ENCODE results near the gene FGFRL1.

The FGFRL1 gene

DNA sequence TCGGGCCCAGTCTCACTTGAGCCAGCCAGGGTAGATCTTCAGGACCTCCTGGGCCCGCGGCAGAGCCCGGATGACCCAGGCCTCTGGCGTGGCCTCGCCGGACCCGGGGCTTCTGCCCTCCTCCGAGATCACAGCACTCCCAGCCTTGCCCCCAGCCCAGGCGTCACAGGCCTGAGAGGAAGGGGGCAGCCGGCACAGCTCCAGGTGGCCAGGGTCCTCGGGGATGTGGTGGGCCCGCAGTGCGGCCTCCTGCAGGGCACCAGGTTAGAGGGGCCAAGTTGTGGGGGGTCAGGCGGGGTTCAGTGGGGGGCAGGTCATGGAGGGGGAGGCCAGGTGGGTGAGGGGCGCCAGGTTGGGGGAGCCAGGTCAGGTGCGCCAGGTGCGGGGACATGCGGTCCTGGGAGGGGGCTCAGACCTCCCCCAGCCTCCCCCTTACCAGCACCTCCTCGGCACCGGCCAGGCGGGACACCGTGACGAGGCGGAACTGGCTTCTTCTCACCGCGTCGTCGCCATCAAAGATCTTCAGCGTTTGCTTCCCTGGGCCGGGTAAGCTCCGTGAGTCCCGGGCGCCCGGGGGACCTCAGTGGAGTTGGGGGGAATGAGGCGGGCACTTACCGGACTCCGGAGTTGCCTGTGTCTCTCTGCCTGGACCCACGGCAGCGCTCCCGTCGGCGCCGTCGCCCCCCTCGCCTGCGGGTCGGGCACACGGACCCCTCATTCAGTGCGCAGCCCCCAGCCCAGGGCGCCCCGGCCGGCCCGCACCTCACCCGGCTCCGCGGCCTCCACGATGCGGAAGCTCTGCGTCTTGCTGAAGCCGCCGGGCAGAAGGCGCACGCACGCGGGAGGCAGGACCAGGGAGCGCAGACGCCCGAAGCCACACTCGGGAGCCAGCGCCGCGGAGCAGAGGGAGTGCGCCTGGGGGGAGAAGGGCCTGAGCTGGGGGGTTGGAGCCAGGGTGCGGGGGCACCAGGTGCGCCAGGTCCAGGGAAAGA lies 44.0 kb upstream of the FGFRL1 start:
- peaks cover 0 to 8% of the 10 kb centered on the region in 2 donors for H3K27me3 ChIP-seq (ENCODE audit: control insufficient read depth in 1 of 2, insufficient read depth in 2 of 2, low read length in 2 of 2)
- peaks cover 25% of the 10 kb centered on the region for H3K4me1 ChIP-seq (ENCODE audit: control insufficient read depth, insufficient read depth, low read length)
- no peaks in the 10 kb centered on the region for H3K9me3 ChIP-seq (ENCODE audit: control insufficient read depth in 2 of 2, low read length in 2 of 2)
- H3K27ac ChIP-seq (ENCODE audit: low read length): no peak overlapping the region
- H3K36me3 ChIP-seq (ENCODE audit: control insufficient read depth in 2 of 2, insufficient read depth in 2 of 2, low read length in 2 of 2): peaks cover 0 to 10% of the 10 kb centered on the region in 2 donors
- peak overlapping the region in 1 of 2 donors; percentile 40 for H3K4me3 ChIP-seq (ENCODE audit: low read length in 2 of 2)
- no peak overlapping the region for H3K9ac ChIP-seq (ENCODE audit: low read length in 2 of 2)

DNA sequence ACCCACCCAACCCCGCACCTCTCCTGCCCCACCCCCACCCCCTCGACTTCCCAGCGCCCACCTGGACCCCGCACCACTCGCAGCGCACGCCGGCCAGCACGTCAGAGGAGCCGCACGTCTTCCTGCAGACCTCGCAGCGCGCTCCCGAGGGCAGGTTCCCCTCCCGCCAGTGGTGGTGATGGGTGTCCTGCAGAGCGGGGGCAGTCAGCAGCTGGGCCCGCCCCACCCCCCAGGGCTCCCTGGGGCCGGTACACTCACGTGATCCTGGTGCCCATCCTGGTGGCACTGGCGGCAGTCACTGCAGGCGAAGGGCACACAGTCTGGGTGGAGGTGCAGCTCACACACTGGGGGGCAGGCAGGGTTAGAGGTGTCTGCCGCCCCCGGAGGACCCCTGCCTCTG lies 43.2 kb upstream of the FGFRL1 start:
- peaks cover 0 to 10% of the 10 kb centered on the region in 2 donors for H3K36me3 ChIP-seq (ENCODE audit: control insufficient read depth in 2 of 2, insufficient read depth in 2 of 2, low read length in 2 of 2)
- H3K9ac ChIP-seq (ENCODE audit: low read length in 2 of 2): no peak overlapping the region
- H3K27me3 ChIP-seq (ENCODE audit: control insufficient read depth in 1 of 2, insufficient read depth in 2 of 2, low read length in 2 of 2): peaks cover 0 to 8% of the 10 kb centered on the region in 2 donors
- peaks cover 32% of the 10 kb centered on the region for H3K4me1 ChIP-seq (ENCODE audit: control insufficient read depth, insufficient read depth, low read length)
- no peak overlapping the region for H3K27ac ChIP-seq (ENCODE audit: low read length)
- H3K4me3 ChIP-seq (ENCODE audit: low read length in 2 of 2): no peak overlapping the region
- no peaks in the 10 kb centered on the region for H3K9me3 ChIP-seq (ENCODE audit: control insufficient read depth in 2 of 2, low read length in 2 of 2)

DNA sequence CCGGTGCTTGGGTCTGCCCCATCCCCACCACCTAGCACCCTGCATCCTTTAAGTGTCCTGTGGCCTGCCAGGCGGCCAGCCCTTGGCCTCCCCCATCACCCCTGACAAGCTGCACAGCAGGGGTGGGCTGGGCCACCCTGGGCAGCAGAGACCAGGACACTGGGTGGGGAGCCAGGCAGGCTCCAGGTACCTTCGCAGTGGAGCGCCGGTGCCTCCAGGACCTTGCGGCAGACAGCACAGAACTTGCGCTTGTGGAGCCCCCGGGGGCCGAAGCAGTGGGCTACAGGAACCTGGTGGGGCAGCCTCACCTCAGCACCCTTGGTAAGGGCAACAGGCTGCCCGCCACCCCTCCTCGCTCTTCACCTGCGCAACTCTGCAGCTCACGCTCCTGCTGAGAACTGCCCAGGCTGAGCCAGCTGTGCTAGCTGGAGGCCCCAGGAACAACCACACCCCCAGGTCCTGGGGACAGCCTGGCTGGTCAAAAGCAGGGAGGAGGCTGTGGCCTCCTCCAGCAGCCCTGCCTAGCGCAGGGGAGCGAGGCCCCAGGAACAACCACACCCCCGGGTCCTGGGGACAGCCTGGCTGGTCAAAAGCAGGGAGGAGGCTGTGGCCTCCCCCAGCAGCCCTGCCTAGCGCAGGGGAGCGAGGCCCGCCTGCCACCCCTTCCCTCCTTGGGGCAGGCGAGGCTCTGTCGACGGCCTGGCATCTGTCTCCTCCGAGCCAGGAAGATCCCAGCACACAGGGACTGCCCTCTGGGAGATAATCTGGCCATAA lies 42.6 kb upstream of the FGFRL1 start:
- Histone ChIP-seq H3K27me3 (ENCODE audit: control insufficient read depth in 1 of 2, insufficient read depth in 2 of 2, low read length in 2 of 2) (peaks cover 0 to 8% of the 10 kb centered on the region in 2 donors), H3K36me3 (ENCODE audit: control insufficient read depth in 2 of 2, insufficient read depth in 2 of 2, low read length in 2 of 2) (peaks cover 0 to 10% of the 10 kb centered on the region in 2 donors), H3K9ac (ENCODE audit: low read length in 2 of 2) (no peak overlapping the region), H3K9me3 (ENCODE audit: control insufficient read depth in 2 of 2, low read length in 2 of 2) (no peaks in the 10 kb centered on the region), H3K4me3 (ENCODE audit: low read length in 2 of 2) (no peak overlapping the region), H3K27ac (ENCODE audit: low read length) (no peak overlapping the region), H3K4me1 (ENCODE audit: control insufficient read depth, insufficient read depth, low read length) (peaks cover 35% of the 10 kb centered on the region)

DNA sequence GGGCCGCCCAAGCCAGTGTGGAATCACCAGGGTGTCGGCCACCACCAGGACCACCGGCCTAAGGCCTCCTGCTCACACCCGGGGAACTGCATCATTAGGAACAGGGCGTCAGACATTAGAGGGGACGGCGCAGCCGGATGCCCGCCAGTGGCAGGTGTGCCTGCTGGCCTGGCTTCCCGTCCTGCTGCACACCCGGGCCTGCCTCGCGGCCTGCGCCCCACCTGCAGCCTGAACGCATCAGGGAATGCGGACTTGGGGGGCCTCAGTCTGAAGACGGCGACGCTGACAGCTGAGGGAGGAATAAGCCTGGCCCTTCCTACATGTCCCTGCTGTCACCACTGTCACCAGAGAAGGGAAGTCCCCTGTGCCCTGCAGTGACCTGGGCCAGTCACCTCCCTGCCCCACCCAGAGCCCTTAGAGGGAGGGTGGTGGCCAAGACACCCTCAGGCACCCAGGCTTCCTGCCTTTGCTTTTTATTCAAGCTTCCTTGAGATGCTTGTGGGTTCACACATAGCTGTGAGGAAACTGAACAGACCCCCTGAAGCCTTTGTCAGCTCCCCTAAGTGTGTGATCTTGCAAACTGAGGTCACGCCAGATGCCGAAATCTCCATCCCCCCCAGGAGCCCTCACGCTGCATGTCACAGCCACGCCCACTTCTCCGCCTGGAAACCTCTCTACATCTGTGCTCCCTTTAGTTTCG lies 41.2 kb upstream of the FGFRL1 start:
- Histone ChIP-seq H3K9me3 (ENCODE audit: control insufficient read depth in 2 of 2, low read length in 2 of 2) (no peaks in the 10 kb centered on the region), H3K9ac (ENCODE audit: low read length in 2 of 2) (no peak overlapping the region), H3K4me1 (ENCODE audit: control insufficient read depth, insufficient read depth, low read length) (peaks cover 37% of the 10 kb centered on the region), H3K27ac (ENCODE audit: low read length) (no peak overlapping the region), H3K4me3 (ENCODE audit: low read length in 2 of 2) (no peak overlapping the region), H3K27me3 (ENCODE audit: control insufficient read depth in 1 of 2, insufficient read depth in 2 of 2, low read length in 2 of 2) (peaks cover 0 to 8% of the 10 kb centered on the region in 2 donors), H3K36me3 (ENCODE audit: control insufficient read depth in 2 of 2, insufficient read depth in 2 of 2, low read length in 2 of 2) (peaks cover 0 to 8% of the 10 kb centered on the region in 2 donors)

DNA sequence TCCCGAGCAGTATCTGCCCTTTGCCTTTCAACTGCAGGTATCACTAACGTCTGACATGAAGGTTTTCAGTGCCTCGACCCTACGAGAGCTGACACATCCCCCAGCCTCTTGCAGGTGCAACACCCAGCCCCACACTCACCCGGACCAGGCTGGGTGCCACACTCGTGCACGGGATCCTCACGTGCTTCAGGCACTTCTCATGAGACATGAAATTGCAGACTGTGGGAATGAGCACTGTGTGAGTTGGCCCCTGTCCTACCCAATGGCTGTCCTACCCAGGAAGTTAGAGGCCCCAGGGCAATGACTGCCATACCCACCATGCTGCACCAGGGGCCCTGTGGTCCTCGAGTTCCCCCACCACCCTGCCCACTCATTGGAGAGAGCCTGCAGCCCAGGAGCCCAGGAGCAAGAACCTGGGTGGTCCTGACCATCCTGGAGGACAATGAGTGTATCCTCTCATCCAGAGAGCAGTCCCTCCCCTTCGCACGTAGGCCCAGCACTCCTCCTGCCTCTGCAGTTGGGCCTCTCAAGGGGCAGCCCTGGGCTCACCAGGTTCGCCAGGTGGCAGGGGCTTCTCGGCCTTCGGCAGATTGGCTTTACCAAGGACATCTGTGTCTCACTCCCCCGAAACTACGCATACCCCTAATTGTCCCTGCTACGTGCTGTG lies 40.4 kb upstream of the FGFRL1 start:
- Histone ChIP-seq H3K27me3 (ENCODE audit: control insufficient read depth in 1 of 2, insufficient read depth in 2 of 2, low read length in 2 of 2) (peaks cover 0 to 8% of the 10 kb centered on the region in 2 donors), H3K4me3 (ENCODE audit: low read length in 2 of 2) (no peak overlapping the region), H3K9me3 (ENCODE audit: control insufficient read depth in 2 of 2, low read length in 2 of 2) (no peaks in the 10 kb centered on the region), H3K9ac (ENCODE audit: low read length in 2 of 2) (no peak overlapping the region), H3K36me3 (ENCODE audit: control insufficient read depth in 2 of 2, insufficient read depth in 2 of 2, low read length in 2 of 2) (peaks cover 0 to 3% of the 10 kb centered on the region in 2 donors), H3K4me1 (ENCODE audit: control insufficient read depth, insufficient read depth, low read length) (peaks cover 37% of the 10 kb centered on the region), H3K27ac (ENCODE audit: low read length) (no peak overlapping the region)

DNA sequence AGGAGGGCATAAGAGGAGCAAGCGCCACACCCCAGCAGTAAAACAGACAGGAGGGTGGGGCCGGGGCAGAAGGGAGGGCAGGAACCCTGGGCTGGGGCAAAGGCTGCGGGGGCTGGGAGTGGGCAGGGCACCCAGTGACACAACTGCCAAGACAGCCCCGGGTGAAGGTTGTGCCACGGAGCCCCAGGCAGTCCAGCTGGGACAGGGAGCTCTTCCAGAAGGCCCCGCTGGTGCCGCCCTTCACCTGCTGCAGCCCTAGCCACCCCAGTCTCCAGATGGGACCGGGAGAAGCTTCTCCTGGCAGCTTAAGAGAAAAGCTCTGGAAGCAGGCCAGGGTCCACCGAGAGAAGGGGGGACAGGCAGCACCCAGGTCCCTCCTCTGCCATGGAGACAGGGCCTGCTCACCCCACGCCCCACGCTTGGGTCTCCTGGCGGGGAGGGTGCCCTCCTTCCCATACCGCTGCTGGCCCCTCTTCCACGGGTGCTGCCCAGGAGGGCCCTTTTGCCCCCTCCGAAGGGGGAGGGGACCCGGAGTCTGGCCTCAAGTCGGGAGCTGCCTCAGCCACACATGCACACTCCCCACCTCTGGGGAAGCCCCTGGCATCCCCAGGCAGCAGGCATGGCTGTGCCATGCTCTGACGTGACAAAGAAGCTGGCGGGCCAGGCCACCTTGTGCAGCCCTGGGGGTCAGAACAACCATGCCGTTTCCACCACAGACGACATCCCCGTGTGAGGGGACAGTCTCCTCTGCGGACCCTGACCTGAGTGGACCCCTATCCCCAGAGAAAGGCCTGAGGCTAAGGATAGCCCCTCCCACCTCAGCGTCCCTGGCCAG lies 39.5 kb upstream of the FGFRL1 start:
- H3K9ac ChIP-seq (ENCODE audit: low read length in 2 of 2): peak overlapping the region; percentile 57 to 60
- no peak overlapping the region for H3K27ac ChIP-seq (ENCODE audit: low read length)
- no peaks in the 10 kb centered on the region for H3K36me3 ChIP-seq (ENCODE audit: control insufficient read depth in 2 of 2, insufficient read depth in 2 of 2, low read length in 2 of 2)
- H3K27me3 ChIP-seq (ENCODE audit: control insufficient read depth in 1 of 2, insufficient read depth in 2 of 2, low read length in 2 of 2): peaks cover 0 to 8% of the 10 kb centered on the region in 2 donors
- H3K4me1 ChIP-seq (ENCODE audit: control insufficient read depth, insufficient read depth, low read length): peaks cover 37% of the 10 kb centered on the region
- H3K4me3 ChIP-seq (ENCODE audit: low read length in 2 of 2): peak overlapping the region; percentile 72 to 81
- H3K9me3 ChIP-seq (ENCODE audit: control insufficient read depth in 2 of 2, low read length in 2 of 2): no peaks in the 10 kb centered on the region

DNA sequence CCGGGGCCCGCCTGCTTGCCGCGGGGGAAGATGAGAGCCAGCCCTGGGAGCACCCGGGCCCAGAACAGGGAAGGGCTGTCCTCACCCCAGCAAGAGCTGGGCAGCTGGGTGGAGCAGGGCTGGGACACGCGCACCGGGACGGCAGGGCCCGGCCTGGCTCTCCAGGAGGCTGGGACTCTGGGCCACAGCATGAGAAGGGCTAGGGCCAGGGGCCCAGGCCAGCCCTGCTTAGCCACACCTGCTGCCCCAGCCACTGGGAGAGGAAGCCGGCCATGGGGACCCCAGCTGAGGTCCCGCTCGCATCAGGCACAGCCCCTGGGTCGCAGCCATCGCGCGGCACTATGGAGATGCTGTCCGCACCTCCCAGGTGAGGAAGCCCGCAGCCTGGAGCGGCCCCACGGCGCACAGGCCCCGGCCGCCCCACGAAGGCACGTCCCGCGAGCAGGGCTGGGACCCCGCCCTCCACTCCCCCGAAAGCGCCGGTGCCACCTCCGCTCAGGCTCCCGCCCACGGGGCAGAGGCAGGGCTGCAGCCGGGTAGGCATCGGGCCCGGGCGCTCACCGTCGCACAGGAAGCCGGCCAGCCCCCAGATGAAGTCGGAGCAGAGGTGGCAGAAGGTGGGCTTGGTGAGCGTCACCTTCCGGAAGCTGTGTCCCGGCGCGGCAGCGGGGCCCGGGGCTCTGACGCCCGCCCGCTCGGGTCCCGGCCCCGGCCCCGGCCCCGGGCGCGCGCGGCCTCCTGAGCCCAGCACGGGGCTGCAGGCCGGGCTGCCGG lies 38.6 kb upstream of the FGFRL1 start:
- no peaks in the 10 kb centered on the region for H3K36me3 ChIP-seq (ENCODE audit: control insufficient read depth in 2 of 2, insufficient read depth in 2 of 2, low read length in 2 of 2)
- H3K4me3 ChIP-seq (ENCODE audit: low read length in 2 of 2): peak overlapping the region; percentile 72 to 81
- H3K27ac ChIP-seq (ENCODE audit: low read length): no peak overlapping the region
- peaks cover 32% of the 10 kb centered on the region for H3K4me1 ChIP-seq (ENCODE audit: control insufficient read depth, insufficient read depth, low read length)
- peaks cover 0 to under 1% of the 10 kb centered on the region in 2 donors for H3K27me3 ChIP-seq (ENCODE audit: control insufficient read depth in 1 of 2, insufficient read depth in 2 of 2, low read length in 2 of 2)
- no peaks in the 10 kb centered on the region for H3K9me3 ChIP-seq (ENCODE audit: control insufficient read depth in 2 of 2, low read length in 2 of 2)
- peak overlapping the region; percentile 57 to 71 for H3K9ac ChIP-seq (ENCODE audit: low read length in 2 of 2)

DNA sequence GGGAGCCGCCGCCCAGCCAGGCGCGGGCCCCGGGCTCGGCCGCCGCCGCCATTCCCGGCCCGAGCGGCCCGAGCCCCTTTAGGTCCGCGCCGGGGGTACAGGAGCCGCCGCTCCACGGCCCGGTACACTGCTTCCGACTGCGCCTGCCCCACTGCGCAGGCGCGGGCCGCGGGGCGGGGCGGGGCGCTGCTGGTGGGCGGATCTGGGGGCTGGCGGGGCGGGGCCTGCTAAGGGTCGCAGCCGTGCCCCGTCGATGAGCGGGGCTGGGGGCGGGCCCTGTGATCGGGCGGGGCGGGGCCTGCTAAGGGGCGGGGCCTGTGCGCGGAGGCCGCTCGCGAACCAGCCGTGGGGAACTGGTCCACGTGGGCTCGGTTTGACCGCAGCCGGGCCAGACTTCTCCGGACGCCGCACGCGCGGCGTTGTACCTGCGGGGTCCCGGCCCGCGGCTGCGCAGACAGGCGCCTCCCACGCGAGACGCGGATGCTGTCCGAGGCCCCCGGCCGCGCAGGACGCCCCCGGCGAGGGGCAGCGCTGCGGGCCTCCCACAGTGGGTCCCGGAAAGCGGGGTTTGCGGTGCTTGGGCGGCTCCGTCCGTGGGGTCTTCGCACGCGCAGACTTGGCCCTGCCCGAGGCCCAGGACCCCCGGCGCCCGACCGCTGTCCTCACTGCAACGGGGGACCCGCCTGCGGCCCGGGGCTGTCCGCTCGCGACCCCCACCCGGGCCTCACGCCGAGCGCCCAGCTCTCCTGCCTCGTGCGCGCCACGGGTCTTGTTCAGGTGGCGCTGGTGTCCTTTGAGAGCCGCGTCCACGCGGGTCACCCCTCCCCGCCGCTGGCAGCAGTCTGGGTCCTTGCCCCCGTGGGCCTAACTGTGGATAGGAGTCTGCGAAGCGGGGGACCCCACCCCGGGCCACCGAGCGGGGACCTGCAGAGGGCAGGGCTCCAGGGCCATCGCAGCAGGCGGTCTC lies 37.7 kb upstream of the FGFRL1 start, which contains the start of gene DGKQ:
DGKQ (minus strand) TSS at position 139 of the 967 bp plus-strand sequence; CDS start at position 52, 87 bp downstream.
- Histone ChIP-seq H3K27me3 (ENCODE audit: control insufficient read depth in 1 of 2, insufficient read depth in 2 of 2, low read length in 2 of 2) (no peaks in the 10 kb centered on the region), H3K4me3 (ENCODE audit: low read length in 2 of 2) (peak within 1 kb of the TSS; percentile 72 to 81), H3K36me3 (ENCODE audit: control insufficient read depth in 2 of 2, insufficient read depth in 2 of 2, low read length in 2 of 2) (no peaks in the 10 kb centered on the region), H3K9ac (ENCODE audit: low read length in 2 of 2) (peak within 1 kb of the TSS; percentile 57 to 71), H3K27ac (ENCODE audit: low read length) (no peak within 1 kb of the TSS), H3K9me3 (ENCODE audit: control insufficient read depth in 2 of 2, low read length in 2 of 2) (no peaks in the 10 kb centered on the region), H3K4me1 (ENCODE audit: control insufficient read depth, insufficient read depth, low read length) (peaks cover 27% of the 10 kb centered on the region)
